ENCODE results near the gene KCNH4. TPM values are rescaled to one million over a fixed set of nuclear protein-coding genes. Genes with fewer than 3 reads are reported as not detected.

Gene KCNH4
- total RNA-seq, 1 experiment from 2014 or later, result 0.05 TPM

Other genes with a start within 250 kb of the KCNH4 start
- gene CNP, start 214.3 kb downstream of the KCNH4 start, total RNA-seq (2014; rRNA removed; shearing (Covaris generic)), result 26.4 and 35.2 TPM in 2 replicates
- gene DNAJC7, start 163.7 kb downstream of the KCNH4 start, total RNA-seq (2014; rRNA removed; shearing (Covaris generic)), result 107 and 109 TPM in 2 replicates
- gene NKIRAS2, start 161.1 kb downstream of the KCNH4 start, total RNA-seq (2014; rRNA removed; shearing (Covaris generic)), result 53.1 and 60.9 TPM in 2 replicates
- 1.2 and 1.5 TPM in 2 replicates for gene C17orf113, start 130.5 kb downstream of the KCNH4 start, total RNA-seq (2014; rRNA removed; shearing (Covaris generic))
- 0.10 and 0.20 TPM in 2 replicates for gene ZNF385C, start 82.7 kb downstream of the KCNH4 start, total RNA-seq (2014; rRNA removed; shearing (Covaris generic))
- gene DHX58, start 68.4 kb downstream of the KCNH4 start, total RNA-seq (2014; rRNA removed; shearing (Covaris generic)), result 3.7 and 3.8 TPM in 2 replicates
- 19.2 and 23.4 TPM in 2 replicates for gene KAT2A, start 59.8 kb downstream of the KCNH4 start, total RNA-seq (2014; rRNA removed; shearing (Covaris generic))
- 0.07 TPM in 1 of 2 replicates, not detected in the other for gene HSPB9, start 58.3 kb downstream of the KCNH4 start, total RNA-seq (2014; rRNA removed; shearing (Covaris generic))
- gene RAB5C, start 26.2 kb downstream of the KCNH4 start, total RNA-seq (2014; rRNA removed; shearing (Covaris generic)), result 66.0 and 66.5 TPM in 2 replicates
- gene HCRT, start 4.3 kb upstream of the KCNH4 start, total RNA-seq (2014; rRNA removed; shearing (Covaris generic)), result not detected in 2 replicates
- gene GHDC, start 13.4 kb upstream of the KCNH4 start, total RNA-seq (2014; rRNA removed; shearing (Covaris generic)), result 13.3 and 13.9 TPM in 2 replicates
- gene STAT5B, start 95.2 kb upstream of the KCNH4 start, total RNA-seq (2014; rRNA removed; shearing (Covaris generic)), result 29.4 and 38.0 TPM in 2 replicates
- gene STAT5A, start 107.4 kb upstream of the KCNH4 start, total RNA-seq (2014; rRNA removed; shearing (Covaris generic)), result 1.6 and 2.9 TPM in 2 replicates
- gene STAT3, start 207.3 kb upstream of the KCNH4 start, total RNA-seq (2014; rRNA removed; shearing (Covaris generic)), result 34.4 and 34.6 TPM in 2 replicates
- gene CAVIN1, start 242.1 kb upstream of the KCNH4 start, total RNA-seq (2014; rRNA removed; shearing (Covaris generic)), result 64.0 and 70.4 TPM in 2 replicates

Data from NCI-H460 (cell line).